Measurements from ENCODE around the gene FBXO21. TPM values are rescaled to one million over a fixed set of nuclear protein-coding genes. Genes with fewer than 3 reads are reported as not detected.
"Not testable (repeated sequence)": the region's sequence is repeated elsewhere in the genome, so short reads cannot be mapped to it uniquely, and the experiment has no call there.

The FBXO21 gene, protein sequence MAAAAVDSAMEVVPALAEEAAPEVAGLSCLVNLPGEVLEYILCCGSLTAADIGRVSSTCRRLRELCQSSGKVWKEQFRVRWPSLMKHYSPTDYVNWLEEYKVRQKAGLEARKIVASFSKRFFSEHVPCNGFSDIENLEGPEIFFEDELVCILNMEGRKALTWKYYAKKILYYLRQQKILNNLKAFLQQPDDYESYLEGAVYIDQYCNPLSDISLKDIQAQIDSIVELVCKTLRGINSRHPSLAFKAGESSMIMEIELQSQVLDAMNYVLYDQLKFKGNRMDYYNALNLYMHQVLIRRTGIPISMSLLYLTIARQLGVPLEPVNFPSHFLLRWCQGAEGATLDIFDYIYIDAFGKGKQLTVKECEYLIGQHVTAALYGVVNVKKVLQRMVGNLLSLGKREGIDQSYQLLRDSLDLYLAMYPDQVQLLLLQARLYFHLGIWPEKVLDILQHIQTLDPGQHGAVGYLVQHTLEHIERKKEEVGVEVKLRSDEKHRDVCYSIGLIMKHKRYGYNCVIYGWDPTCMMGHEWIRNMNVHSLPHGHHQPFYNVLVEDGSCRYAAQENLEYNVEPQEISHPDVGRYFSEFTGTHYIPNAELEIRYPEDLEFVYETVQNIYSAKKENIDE
- 95.0 and 117 TPM in 2 replicates for total RNA-seq

DNA sequence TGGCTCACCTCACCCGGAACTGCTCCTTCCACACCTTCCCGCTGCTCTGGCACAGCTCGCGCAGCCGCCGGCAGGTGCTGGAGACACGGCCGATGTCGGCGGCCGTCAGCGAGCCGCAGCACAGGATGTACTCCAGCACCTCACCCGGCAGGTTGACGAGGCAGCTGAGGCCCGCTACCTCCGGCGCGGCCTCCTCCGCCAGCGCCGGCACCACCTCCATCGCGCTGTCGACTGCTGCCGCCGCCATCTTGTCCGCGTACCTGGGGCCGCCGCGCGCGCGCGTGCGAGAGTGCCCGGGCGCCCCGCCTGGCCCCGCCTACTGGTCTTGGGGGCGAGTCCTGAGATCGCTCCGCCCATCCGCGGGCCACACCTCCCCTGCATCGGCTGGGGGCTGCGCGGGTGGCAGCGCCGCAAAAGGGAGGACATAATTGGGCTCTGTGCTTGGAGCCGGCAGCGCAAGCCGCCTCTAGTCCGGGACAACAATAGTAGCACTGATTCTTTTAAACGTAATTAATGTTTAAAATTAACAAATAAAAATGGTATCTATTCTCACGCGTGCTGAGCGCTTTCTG, at the start of gene FBXO21:
FBXO21 (minus strand) TSS at position 261 of the 572 bp plus-strand sequence; CDS start at position 247, 14 bp downstream.
- DNase-seq (ENCODE audit: low read depth in 2 of 2) = peak; percentile 51 to 84

DNA sequence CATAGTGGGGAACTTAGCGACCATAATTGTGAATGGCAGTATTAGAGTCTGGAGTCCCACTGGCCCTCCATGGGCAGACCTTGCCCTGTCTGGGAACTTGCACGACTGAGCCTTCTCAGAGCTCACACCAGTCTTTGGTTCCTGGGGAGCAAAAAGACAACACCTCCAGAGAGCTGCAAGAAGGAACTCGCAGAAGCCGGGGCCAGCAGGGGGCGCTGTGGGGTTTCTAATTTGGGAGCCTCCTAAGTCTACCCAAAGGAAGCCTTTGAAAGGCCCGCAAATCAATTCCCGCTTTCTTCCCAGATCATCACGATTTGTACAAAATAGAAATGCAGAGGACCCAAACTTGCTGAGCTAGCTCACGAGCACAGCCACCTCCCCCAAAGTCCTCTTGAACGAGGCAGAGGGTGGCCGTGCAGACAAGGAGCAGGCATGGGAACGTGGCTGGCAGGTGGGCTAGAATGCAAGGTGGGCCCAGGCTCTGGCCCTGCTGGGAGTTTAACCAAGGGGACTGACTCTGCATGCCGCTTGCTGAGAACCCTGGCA, 46.3 kb upstream of the FBXO21 start:
- peak; percentile 14 to 69 for DNase-seq (ENCODE audit: low read depth in 2 of 2)

DNA sequence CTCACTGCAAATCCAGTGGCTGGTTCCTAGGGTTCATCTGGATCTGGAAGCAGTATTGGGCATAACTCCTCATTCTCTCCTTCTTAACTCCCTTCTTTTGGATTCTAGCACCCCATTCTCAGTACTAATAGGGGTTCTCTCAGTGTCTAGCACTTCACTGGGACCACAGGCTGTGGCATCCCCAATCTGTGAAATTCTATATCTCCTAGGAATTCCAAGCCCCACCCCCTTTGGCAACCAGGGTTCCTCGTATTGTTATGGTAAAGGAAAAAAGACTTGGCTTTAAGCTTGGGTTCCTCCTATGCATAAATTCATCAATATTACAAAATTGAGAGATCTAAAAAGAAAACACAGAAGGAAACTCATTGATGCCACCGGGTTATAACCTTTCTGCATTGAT, 45.0 kb upstream of the FBXO21 start:
- DNase-seq (ENCODE audit: low read depth in 2 of 2) = no peak

DNA sequence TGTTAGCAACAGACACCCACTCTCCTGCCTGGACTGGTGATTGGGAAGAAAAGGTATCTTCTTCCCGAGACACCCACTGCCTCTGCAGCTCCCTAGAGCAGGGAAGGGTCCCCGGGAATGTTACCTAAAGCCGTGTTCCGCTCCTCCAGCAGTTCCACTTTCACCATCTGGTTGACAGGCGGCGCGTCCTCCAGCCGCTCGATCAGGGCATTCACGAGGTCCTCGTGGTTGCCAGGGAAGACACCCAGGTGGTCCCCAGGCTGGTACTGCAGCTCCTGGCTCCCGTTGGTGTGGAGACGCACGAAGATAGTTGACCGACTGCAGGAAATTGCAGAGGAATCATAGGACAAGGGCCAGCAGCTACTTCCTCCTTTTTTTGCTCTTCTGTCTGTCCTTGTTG, 44.2 kb upstream of the FBXO21 start:
- DNase-seq (ENCODE audit: low read depth in 2 of 2) = no peak

DNA sequence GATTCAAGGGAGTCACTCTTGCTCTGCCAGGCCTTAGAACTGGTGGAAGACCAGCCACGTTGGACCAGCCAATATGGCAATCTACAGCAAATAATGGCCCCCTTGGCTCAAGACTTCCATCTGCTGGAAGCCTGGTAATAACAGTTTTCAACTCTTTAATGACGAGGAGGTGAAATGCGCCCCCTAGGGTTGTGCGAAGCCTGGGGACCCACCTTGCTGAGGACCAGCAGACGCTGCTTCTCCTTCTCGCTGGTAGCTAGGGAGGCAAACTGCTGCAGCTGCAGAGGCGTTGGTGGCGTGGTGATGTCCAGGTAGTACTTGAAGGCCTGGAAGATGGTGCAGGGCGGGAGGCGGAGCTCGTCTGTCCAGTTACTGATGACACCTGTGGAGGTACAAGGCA, 41.5 kb upstream of the FBXO21 start:
- no peak for DNase-seq (ENCODE audit: low read depth in 2 of 2)

DNA sequence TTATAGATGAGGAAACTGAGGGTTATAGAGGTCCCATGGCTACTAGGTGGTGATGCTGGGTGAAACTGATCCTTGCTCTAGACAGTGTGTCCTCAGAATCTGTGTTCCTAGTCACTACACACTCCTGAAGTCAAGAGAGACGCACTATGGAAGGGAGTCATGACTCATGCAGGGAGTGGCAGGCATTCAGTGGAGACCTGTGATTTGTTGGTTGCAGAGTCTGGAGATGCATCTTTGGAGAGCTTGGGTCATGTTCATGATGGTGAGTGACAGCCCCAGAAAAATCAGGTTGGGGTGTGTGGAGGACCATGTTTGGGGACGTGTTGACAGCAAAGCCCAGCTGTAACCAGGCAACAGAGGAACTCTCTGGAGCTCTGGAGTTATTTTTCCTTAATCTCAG, 38.0 kb upstream of the FBXO21 start:
- no peak for DNase-seq (ENCODE audit: low read depth in 2 of 2)

DNA sequence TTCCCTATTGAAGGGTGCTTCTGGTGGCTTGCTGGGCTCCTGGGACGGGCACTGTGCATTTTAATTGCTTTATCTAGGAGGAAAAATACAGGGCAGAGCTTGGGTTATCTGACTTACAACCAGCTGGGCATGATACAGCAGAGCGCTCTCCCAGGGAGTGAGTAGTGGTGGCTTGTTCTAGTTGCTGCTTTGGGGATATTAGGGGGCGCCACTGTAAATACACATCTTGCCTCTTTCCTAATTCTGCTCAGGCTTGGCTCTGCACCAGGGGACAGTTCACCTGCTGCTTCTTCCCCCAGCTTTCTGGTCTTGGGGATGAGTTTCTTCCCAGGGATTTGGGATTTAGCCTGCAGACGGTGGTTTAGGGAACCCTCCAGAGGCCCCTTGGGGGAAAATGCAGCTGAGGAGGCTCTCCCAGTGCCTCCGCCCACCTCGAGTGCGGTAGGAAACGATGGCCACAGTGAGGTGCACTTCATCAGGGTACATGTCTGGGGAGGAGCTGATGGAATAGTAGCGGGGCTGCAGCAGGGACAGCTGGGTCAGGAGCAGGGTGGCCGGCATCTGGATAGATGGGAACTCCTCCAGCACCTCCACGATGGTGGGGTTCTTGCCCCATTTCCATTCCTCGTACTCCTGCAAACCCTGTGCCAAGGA, 36.9 kb upstream of the FBXO21 start:
- DNase-seq (ENCODE audit: low read depth in 2 of 2) = no peak

DNA sequence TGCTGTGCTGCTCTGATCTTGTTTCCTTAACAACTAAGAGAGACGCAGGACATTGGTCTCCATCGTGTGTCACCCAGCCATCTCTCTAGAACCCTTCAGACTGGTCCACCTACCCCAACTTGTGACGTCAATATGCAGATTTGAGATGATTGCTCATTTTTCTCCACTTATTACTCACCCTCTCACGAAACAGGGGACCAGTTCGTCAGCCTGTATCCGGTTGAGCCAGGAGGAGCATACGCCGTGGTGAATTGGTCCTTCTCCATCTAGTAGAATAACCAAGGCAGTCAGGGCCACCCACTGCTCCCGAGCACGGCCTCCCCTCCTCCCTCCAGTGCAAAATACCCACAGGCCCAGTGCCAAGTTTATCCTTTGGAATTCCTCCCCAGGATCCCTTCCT, 36.2 kb upstream of the FBXO21 start:
- DNase-seq (ENCODE audit: low read depth in 2 of 2) = no peak

DNA sequence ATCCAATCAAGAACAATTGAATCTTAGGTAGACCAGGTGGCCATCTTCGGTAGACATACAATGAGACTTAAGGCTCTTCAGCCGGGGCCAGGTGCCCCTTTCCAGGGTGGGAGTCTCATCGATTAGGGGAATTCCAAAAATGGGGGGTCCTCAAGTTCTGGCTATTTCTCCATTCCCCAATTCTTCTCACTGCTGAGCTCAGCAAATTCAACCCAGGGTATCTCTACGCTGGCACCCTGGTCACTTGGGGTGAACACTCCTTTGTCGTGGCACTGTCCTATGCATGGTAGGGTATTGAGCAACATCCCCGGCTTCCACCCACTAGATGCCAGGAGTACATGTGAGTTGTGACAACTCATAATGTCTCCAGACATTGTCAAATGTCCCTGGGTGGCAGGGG, 34.9 kb upstream of the FBXO21 start:
- DNase-seq (ENCODE audit: low read depth in 2 of 2) = no peak

DNA sequence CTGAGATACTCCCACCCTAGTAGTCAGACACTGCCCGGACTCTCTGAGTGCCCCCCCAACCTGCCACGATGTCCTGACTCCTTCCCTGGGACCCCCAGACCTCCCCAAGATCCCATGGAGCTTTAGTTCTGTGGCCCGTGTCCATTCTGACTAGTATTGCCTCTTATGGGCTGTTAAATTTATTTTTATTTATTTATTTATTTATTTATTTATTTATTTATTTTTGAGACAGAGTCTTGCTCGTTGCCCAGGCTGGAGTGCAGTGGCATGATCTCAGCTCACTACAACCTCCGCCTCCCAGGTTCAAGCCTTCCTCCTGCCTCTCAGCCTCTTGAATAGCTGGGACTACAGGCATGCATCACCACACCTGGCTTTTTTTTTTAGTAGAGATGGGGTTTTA, 30.7 kb upstream of the FBXO21 start:
- not testable (repeated sequence) for DNase-seq (ENCODE audit: low read depth in 2 of 2)

DNA sequence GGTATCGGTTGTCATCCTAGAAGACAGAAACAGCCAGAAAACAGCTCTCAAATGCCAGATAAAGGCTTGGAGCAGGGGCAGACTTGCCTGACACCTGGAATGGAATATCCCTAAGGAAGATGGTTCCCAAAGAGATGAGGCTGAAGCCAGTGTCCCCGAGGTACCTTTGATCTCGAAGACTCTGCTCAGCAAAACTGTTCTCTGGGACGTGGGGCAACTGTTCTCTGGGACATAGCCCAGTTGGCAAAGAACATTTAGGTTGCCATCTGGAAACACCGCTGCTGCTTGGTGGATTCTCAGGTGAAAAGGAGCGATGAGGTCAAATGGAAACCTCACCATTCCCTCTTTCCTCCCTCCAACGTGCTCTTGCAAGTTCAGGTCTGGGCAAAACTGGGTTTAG, 27.9 kb upstream of the FBXO21 start:
- DNase-seq (ENCODE audit: low read depth in 2 of 2) = no peak

DNA sequence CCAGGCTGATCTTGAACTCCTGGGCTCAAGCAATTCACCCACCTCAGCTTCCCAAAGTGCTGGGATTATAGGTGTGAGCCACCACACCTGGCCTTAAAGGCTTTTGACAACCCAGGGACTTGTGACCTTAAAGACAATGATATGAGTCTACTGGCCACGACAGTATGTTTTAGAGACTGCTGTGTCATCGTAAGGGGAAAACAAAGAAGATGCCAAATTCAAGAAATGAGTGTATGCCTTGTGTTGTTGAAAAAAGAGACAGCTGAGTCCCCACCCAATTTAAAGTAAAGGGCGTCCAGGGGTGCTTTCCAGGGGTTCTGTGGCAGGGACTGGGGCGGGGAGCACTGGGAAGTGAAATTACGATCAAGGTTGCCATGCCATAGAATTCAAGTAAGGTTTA, 26.4 kb upstream of the FBXO21 start:
- no peak for DNase-seq (ENCODE audit: low read depth in 2 of 2)

DNA sequence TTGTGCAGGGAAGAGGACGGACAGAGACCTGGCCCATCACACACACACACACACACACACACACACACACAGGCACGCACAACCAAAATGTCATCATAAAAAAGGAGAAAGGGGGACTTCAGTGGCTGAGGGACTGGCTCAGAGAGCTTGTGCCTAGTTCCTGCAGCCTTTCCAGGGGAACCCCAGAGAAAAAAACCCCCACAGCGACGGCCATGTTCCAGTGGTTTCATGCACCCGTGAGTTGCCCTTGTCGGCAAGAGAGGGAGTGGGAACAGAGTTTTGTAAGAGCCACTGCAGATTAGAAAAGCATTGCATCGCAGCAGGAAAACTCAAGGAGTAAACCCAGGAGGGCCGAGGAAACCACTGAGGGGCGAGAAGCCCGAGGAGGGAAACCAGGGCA, 24.5 kb upstream of the FBXO21 start:
- no peak for DNase-seq (ENCODE audit: low read depth in 2 of 2)

DNA sequence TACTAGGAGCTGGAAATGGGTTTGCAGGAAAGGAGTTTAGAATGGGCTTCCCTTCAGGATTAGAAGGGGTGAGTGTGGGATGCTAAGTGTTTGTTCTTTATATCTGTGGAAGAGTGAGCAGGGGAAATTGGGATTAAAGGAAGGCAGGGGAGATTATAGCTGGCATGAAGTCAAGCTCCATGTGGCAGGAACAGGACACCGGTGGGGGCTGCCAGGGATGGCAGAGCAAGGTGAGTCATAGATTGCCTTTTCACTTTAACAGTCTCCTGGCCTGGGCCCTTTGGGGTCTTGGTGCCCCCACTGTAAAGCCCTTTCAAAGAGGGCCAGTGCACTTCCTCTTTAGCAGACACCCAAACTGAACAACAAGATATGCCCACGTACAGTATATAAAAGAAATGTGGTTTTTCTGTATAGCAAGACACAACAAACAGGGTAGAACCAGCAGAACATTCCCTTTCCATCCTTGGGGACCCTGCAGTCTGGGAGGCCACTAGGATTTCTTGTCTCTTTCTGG, 23.1 kb upstream of the FBXO21 start:
- DNase-seq (ENCODE audit: low read depth in 2 of 2) = no peak

DNA sequence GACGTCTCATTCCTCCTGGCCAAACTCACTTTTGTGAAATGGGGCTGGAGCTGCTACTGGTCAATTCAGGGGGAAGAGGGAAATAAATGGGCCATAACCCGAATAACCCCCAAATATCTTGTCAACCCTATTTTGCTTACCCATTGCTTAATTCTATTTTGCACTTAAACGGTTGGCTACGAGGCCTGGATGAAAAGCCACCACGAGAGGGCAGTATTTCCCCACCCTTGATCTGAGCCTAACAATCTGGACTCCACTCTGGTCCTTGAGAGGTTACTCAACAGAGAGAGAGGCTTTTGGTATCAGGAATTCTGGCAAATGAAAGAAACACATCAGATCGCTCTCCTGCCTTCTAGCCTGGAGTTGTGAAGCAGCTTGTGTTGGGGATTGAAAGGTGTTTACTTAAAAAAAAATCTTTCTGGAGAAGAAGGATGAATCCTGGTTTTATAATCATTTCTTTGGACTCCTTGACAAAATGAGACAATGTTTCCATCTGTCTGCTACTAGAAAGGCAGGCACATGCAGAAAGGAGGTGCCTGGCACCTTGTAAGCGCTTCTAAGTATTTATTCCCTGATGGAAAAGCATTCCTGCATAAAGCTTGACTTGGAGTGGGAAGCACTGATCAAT, 22.4 kb upstream of the FBXO21 start:
- peak; percentile 43 to 68 for DNase-seq (ENCODE audit: low read depth in 2 of 2)

DNA sequence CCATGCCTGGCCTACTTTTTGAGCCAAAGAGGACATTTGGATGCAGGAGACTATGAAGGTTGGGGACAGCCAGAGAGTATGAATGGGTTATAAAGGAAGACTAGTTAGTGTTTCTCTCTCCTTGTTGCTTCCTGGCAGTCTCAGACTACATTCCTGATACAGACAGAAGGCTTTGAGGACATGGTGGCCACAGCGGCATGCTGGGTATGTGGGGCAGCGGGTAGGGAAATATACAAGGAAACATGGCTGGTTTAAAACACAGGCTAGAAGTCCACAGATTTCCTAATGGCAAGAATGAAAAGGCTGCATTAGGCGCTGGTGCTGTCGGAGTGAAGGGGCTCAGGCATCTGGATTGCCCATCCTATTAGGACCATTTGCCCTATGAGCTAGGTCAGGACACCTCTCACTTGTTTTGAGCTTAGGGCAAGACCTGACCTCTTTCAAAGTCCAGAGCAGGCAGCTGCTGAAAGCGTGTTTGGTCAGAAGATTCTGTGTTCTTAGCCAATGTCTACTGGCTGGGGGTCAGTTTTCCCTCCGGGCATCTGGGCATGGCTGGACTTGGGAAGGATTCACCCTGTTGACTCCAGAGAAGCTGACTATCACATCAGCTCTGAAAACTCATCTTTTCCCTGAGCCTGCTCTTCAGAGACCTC, 20.1 kb upstream of the FBXO21 start:
- DNase-seq (ENCODE audit: low read depth in 2 of 2) = no peak

DNA sequence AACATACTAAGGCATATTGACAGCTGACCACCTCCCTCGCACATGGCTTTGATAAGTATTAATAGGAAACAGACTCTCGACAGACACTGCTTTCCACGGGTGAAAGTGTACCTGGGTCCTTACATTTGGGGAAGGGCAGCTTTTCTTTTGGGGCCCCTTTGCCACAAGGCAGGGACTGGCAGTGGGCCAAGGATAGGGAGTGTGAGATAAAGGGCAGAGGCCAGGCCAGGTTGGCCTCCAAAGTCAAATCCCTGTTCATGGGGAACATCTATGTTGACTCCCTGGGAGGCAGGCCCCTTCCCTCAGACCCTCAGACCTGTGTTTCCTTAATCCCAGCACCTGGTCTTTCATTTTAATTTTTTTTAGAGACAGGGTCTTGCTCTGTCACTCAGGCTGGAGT, 19.4 kb upstream of the FBXO21 start:
- no peak for DNase-seq (ENCODE audit: low read depth in 2 of 2)

DNA sequence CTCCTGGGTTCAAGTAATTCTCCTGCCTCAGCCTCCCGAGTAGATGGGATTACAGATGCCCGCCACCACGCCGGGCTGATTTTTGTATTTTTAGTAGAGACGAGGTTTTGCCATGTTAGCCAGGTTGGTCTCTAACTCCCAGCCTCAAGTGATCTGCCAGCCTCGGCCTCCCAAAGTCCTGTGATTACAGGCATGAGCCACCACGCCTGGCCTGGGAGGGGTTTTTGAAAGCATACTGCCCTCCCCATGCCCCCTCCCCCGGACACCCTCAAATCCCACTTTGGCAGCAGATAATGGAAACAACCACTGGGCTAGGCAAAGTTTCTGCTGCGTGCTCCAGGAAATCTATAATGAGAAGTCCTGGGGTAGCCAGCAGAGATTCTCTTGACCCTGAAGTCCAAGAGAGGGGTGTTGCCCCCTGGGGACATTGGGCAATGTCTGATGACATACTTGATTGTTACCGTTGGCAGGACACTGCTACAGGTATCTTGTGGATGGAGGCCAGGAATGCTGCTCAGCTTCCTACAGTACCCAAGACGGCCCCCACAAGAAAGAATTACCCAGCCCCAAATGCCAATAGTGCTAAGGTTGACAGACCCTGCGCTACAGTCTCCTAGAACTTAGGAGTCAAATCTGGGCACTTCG, 18.7 kb upstream of the FBXO21 start:
- no peak for DNase-seq (ENCODE audit: low read depth in 2 of 2)

DNA sequence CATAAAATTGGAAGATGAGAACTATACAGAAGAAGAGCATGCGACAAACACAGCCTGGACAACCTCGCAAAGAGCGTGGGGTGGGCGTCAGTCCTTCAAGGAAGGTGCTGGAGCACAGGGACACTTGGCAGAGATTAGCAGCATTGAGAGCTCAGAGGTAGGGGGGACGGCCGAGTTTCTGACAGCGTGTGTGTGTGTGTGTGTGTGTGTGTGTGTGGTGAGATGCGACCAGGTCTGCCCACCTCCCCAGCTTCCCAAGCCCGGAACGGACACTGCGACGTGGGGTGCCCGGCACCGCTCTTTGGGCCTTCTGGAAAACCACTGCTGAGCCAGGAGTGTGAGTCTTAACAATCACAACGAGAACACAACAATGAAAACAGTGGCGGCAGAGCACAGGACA, 17.9 kb upstream of the FBXO21 start:
- DNase-seq (ENCODE audit: low read depth in 2 of 2) = no peak

DNA sequence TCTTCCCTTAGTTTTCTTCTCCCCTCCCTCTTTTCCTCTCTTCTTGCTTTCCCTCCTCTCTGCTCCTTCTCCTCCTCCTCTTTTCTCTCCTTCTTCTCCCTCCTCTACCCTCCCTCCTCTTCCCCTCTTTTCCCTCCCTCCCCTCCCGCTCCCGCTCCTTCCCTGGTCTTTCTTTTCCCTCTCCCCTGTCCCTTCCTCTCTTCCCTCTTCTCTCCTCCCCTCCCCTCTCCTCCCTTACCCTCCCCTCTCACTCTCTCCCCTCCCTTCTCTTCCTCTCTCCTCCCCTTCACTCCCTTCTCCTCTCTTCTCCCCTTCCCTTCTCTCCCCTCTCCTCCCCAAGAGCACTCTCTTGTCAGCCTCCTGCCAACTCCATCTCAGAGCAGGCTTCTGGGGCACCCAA, 17.4 kb upstream of the FBXO21 start:
- no peak for DNase-seq (ENCODE audit: low read depth in 2 of 2)
